ENCODE measurements around the gene TAF11. TPM values are rescaled to one million over a fixed set of nuclear protein-coding genes. Genes with fewer than 3 reads are reported as not detected.

Gene TAF11
- total RNA-seq, 1 donor from 2014 or later, result 33.8 TPM

DNA sequence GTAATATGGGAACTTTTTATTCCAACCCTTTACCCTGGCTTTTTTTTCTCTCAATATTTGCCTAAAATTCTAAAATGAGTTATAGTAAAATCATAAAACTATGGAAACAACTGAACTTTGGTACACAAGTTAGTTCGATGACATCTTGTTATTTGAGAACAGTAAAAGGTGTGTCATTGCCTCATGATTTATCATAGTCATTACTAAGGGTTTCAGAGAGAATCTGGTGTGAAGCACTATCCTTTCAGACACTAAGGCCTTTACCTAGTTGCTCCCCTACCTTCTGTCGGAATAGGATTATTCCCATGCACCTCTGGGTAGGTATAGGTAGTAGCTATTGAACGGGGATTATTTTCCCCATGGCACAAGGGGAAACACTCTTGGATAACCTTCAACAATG is 11.4 kb downstream of the TAF11 start:
- DNase-seq (ENCODE audit: extremely low spot score, unreplicated experiment), result no peak
- H3K27me3 Mint-ChIP-seq (ENCODE audit: unreplicated experiment), result no peaks in the 10 kb centered on the region

DNA sequence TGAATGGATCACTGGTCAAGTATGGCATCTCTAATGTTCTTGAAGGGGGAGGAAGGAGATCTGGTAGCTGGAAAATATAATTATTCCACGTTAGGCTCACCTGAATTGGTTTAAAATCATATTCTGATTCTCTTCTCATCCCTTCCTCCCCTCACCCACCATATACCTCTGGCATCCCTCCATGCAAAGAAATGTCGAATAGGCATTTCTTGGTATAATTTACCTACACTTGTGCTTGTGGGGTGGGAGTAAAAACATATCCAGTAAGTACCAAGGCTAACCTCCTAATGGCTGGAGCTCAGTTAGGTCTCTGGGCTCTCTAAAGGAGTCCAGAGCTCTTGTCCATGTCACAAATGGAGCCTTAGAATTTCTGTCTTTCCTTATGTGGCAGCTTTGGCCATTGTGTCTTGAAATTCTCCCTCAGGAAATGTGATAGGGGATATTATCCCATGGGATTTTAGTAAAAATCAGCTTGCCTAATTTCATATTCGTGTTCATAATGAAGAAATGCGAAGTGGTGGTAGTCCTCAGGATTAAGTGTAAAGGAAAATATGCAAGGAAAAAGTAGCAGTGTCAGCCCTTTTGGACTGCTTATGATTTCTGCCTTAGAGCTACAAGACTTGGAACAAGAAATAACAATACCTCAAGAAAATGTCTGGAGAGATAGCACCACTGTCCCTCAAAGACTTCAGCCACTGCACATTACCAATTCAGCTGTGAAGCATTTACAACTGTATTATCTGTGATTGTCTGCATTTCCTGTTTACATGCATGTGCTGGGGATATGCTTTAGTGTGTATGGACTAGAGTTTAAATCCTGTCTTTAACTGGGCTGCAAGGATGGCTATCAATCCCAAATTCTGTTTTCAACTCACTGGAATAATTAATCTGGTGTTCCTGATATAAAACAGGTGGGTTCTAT is 12.3 kb downstream of the TAF11 start:
- Mint-ChIP-seq H3K4me1 (ENCODE audit: unreplicated experiment) (no peaks in the 10 kb centered on the region), H3K9me3 (ENCODE audit: unreplicated experiment) (no peaks in the 10 kb centered on the region), H3K27ac (ENCODE audit: unreplicated experiment) (no peak overlapping the region), H3K4me3 (ENCODE audit: unreplicated experiment) (no peak overlapping the region), H3K27me3 (ENCODE audit: unreplicated experiment) (no peaks in the 10 kb centered on the region), H3K36me3 (ENCODE audit: unreplicated experiment) (peaks cover 52% of the 10 kb centered on the region)
- TF ChIP-seq, protein P1, sequence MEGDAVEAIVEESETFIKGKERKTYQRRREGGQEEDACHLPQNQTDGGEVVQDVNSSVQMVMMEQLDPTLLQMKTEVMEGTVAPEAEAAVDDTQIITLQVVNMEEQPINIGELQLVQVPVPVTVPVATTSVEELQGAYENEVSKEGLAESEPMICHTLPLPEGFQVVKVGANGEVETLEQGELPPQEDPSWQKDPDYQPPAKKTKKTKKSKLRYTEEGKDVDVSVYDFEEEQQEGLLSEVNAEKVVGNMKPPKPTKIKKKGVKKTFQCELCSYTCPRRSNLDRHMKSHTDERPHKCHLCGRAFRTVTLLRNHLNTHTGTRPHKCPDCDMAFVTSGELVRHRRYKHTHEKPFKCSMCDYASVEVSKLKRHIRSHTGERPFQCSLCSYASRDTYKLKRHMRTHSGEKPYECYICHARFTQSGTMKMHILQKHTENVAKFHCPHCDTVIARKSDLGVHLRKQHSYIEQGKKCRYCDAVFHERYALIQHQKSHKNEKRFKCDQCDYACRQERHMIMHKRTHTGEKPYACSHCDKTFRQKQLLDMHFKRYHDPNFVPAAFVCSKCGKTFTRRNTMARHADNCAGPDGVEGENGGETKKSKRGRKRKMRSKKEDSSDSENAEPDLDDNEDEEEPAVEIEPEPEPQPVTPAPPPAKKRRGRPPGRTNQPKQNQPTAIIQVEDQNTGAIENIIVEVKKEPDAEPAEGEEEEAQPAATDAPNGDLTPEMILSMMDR (IDR thresholded peaks at IDR 0.05), result no peak
- no peak for DNase-seq (ENCODE audit: extremely low spot score, unreplicated experiment)

More for the DNA sequence above, 11.4 kb downstream of the TAF11 start:
- H3K27ac Mint-ChIP-seq (ENCODE audit: unreplicated experiment), result no peak overlapping the region
- TF ChIP-seq, protein P1 (IDR thresholded peaks at IDR 0.05), result no peak
- H3K9me3 Mint-ChIP-seq (ENCODE audit: unreplicated experiment), result no peaks in the 10 kb centered on the region
- peaks cover 48% of the 10 kb centered on the region for H3K36me3 Mint-ChIP-seq (ENCODE audit: unreplicated experiment)
- H3K4me3 Mint-ChIP-seq (ENCODE audit: unreplicated experiment), result no peak overlapping the region
- H3K4me1 Mint-ChIP-seq (ENCODE audit: unreplicated experiment), result no peaks in the 10 kb centered on the region

DNA sequence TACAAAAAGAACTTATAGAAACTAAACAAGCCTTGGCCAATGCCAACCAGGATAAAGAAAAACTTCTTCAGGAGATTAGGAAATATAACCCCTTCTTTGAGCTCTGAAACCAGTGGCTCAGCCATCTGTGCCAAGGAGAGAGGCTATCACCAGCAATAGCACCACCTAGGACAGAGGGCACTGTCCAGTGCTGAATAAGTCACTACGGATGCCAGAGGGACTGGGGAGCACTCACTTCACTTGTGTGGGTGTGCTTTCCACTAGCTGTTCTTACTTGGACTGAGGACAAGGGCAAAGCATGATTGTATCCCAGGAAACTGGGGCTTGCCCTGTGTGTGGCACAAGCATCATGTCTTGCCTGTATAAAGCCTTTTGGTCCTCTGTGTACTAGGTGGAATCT is 15.5 kb downstream of the TAF11 start:
- TF ChIP-seq, protein P1 (IDR thresholded peaks at IDR 0.05), result no peak
- Mint-ChIP-seq H3K27ac (ENCODE audit: unreplicated experiment) (no peak overlapping the region), H3K36me3 (ENCODE audit: unreplicated experiment) (peaks cover 53% of the 10 kb centered on the region), H3K9me3 (ENCODE audit: unreplicated experiment) (no peaks in the 10 kb centered on the region), H3K4me3 (ENCODE audit: unreplicated experiment) (no peak overlapping the region), H3K27me3 (ENCODE audit: unreplicated experiment) (no peaks in the 10 kb centered on the region), H3K4me1 (ENCODE audit: unreplicated experiment) (no peaks in the 10 kb centered on the region)
- no peak for DNase-seq (ENCODE audit: extremely low spot score, unreplicated experiment)

DNA sequence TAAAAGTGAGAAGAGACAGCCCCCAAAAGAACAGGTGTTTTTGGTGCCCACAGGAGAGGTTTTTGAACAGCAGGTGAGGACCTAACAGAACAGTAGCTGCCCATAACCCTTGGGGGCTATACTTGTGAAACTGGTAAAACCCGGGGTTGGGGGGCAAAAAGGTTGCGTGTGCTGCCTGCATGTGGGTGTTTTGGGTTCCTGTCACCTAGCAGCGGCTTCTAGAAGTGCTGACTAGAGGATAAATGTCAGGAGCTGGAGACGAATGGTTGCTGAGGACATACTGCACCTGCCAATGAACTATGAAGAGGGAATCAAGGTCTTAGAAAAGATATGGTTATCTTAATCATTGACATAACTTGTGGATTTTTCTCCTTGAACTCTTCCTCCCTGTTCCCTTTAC is 16.0 kb downstream of the TAF11 start:
- Mint-ChIP-seq H3K36me3 (ENCODE audit: unreplicated experiment) (peaks cover 54% of the 10 kb centered on the region), H3K9me3 (ENCODE audit: unreplicated experiment) (no peaks in the 10 kb centered on the region), H3K4me1 (ENCODE audit: unreplicated experiment) (no peaks in the 10 kb centered on the region), H3K27me3 (ENCODE audit: unreplicated experiment) (no peaks in the 10 kb centered on the region), H3K27ac (ENCODE audit: unreplicated experiment) (no peak overlapping the region), H3K4me3 (ENCODE audit: unreplicated experiment) (no peak overlapping the region)
- DNase-seq (ENCODE audit: extremely low spot score, unreplicated experiment), result no peak
- TF ChIP-seq, protein P1 (IDR thresholded peaks at IDR 0.05), result no peak

DNA sequence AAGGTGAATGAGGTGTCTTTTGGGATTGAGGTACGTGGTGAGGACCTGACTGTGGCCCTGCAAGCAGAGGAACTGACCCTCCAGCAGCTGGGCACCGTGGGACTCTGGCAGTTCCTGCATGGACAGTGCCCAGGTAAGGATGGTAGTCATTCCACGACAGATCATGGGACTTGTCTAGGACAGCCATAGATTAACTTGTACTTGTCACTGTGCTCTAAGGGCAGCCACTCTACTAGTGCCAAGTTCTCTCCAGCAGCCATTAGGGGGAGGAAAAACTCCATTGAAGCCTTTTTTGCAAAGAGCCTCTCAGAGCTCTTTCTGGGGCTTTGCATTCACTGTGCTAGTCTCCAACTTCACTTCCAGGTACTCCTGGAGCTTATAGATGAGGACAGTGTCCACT is 20.4 kb downstream of the TAF11 start:
- no peaks in the 10 kb centered on the region for H3K4me1 Mint-ChIP-seq (ENCODE audit: unreplicated experiment)
- H3K36me3 Mint-ChIP-seq (ENCODE audit: unreplicated experiment), result peaks cover 52% of the 10 kb centered on the region
- H3K4me3 Mint-ChIP-seq (ENCODE audit: unreplicated experiment), result no peak overlapping the region
- TF ChIP-seq, protein P1 (IDR thresholded peaks at IDR 0.05), result no peak
- H3K27me3 Mint-ChIP-seq (ENCODE audit: unreplicated experiment), result no peaks in the 10 kb centered on the region
- no peak for DNase-seq (ENCODE audit: extremely low spot score, unreplicated experiment)
- no peak overlapping the region for H3K27ac Mint-ChIP-seq (ENCODE audit: unreplicated experiment)
- no peaks in the 10 kb centered on the region for H3K9me3 Mint-ChIP-seq (ENCODE audit: unreplicated experiment)

Data from osteocyte (in vitro differentiated cells).